Stimulated activated CD4-positive, alpha-beta T cell treated with anti-CD3 and anti-CD28 coated beads, TNF-alpha, amount 100 ng/mL, for 48 hours (primary cell): ENCODE data around the gene PAEP.

Source experiments
- DNase-seq, 3 donors: peaks; one replicate each; pipeline ENCODE4 v3.0.0-alpha.2; 2020; ENCODE audit warnings: low read depth in 3 of 3

Gene PAEP

GRCh38 chr9:135600296-135600817 lies 38.8 kb downstream of the PAEP start:
- DNase-seq: no peak

DNA sequence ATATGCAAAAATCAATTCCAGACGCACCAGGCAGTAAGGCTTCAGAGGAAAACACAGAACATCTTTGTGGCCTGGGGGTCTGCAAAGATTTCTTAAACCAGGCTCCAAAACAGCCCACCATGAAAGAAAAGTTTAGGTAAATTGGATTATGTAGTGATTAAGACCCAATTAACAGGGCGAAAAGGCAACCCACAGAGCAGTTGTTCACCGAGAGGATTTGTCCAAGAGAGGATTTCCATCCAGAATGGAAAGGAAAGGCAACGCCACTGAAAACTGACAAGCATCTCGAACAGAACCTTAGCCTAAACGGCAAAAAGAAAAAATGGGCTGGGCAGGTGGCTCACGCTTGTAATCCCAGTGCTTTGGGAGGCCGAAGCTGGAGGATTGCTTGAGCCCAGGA lies 40.4 kb downstream of the PAEP start:
- DNase-seq: no peak

DNA sequence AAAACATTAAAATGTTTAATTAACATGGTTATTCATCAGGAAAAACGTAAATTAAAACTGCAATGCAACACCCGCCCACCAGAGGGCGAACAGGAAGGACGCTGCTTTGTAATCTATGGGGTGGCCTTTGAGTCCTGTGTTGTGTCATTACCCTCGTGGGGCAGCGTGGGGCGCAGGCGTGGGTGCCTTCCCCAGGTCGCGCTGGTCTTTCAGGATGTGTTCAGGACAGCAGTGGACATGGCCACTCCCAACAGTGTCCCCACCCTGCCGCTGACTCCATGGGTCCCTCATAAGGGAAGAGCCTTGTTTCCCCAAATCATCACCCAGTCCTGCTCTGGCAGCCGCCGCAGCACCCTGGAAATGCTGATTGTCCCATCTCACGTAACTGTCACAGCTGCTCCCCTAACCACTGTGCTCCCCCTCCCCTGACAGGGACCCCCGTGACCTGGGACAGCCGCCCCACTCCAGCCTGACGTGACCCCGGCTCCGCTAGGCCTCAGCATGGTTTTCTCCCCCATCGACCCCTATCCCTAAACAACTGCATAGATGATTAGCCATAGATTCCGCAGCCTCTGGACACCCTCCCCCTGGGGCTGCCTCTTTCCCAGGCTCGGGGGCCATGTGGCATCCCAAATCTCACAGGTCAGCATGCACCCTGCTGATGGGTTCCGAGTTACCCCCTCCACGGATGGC lies 41.4 kb downstream of the PAEP start:
- peak; percentile 21 to 40 (median 33) for DNase-seq

DNA sequence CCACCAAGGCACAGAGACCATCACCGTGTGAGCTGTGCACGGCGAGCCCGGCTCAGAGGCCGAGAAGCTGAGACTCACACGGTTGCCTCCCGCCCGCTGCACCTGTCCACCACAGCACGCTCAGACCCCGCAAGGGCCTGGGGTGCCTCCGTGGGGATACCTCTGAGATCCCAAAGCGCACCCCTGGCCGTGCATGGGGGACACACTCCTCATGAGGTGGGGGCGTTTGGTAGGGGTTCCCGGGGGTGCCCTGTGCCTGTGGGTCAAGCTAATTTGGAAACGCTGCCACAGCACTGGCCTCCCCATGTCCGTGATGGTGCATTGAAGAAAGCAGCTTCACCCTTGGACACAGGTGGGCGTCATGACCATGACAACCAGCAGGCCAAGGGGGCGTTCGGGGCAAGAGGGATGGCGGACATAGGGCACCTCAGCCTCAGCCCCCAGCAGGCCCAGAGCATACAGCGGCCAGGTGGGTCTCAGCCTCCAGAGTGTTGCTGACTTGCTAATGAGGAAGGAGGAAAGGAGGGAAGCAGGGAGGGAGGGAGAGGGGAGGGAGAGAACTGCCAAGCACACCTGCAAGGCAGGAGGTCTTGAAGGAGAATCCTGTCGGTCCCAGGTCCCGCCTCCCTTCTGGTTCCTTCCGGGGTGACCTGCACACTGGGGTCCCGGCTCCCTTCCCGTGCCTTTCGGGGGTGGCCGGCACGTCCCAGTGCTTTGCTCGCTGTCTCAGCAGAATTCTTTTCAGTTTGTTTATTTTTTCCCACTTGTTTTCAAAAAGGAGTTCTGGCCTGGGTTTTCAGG lies 43.1 kb downstream of the PAEP start:
- DNase-seq: no peak

DNA sequence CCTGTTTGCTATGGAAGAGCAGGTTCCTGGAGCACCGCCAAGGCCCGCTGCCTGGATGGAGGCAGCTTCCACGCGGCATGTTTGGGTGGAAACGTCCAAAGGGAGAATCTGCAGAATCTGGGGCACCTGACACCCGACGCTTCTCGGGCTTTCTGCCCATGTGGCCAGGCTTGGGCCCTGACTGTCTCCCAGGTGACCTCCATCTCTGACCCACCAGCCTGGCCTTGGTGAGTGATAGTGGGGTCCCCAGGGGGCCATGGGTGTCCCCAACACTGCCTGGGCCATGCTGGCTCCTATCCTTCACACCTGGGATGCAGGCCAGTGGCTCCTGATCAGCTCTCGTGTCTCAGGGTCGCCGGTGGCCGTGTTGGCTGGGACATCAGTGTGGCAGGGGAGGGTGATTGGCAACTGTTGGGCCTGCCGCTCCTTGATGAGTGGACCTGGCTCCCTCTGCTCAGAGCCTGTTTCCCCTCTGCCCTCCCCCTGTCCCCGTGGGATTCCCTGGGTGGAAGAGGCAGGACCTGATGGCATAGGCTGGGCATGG lies 43.8 kb downstream of the PAEP start:
- no peak for DNase-seq

DNA sequence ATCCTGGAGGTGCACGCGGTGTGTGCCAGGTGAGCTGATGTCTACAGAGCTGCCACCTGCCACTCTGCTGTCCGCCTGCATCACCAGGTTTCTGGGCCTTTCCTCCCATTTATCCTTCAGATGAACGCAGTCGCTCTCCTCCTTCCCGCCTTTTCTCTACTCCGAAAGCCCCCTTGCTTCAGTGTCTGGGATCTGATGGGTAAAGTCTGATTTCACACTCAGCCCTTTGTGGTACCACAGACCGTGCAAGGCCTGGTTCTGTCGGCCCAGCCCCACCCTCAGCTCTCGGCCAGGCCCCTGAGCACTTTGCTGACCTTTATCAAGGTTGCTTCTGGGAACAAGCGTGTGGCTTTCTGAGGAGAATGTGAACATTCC lies 45.3 kb downstream of the PAEP start:
- no peak for DNase-seq

DNA sequence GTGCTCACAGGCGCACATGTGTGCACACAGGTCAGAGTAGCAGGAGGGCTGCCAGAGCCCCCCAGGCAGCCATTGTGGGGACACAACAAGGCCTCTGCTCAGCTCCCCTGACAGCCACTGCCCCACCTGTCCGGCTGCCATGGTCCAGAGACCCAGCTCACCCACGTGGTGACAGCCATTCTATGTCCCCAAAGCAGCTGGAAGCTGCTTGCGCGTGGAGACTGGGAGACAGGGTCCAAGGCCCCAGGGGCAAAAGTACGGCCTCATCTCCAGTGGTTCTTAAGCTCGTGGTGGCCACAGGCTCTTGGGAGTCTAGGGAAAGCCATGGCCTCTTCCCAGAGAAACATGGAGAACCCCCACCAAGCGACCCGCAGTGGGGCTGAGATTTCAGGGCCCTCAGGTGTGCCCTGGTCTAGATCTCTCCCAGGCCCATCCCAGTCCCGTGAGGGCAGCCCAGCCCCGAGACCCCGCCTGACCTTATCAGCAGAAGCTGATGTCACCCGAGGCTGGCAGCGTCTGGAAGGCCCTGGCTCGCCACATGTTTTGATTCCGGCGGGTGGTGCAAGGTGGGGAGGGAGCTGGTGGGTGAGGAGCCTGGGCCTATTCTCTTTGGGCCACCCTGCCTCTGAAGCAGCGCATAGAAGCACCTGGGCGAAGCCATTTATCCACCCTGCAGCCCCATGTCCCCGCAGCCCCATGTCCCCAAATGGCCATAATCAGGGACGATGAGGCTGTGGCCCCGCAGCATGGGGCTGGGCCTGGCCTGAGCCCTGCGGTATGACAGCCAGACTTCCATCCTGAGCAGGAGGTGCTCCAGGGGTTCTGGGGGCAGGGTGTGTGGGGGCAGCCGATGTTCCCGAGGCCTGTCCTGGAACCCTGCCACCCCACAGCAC lies 46.1 kb downstream of the PAEP start:
- no peak for DNase-seq

GRCh38 chr9:135608294-135608998 lies 46.9 kb downstream of the PAEP start:
- DNase-seq: no peak

DNA sequence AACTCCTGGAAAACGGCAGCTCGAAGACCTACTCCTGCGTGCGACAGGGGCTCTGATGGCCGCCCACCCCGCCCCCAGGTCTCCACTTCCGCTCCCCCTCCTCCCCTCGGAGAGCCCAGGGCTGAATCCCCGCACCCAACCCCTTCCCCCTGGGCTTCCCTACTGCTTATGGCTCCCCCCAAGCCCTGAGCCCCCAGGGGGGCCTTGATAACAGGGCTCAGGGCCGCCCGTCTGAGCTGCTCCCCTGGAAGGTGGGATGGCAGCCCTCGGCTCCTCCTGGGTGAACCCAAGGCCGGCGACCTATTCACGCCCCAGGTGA lies 47.4 kb downstream of the PAEP start:
- DNase-seq: no peak

- DNase-seq: no peak
These were observed 47.9 kb downstream of the PAEP start for GRCh38 chr9:135609366-135609955.

- DNase-seq: no peak
These were observed 49.0 kb downstream of the PAEP start for GRCh38 chr9:135610290-135611141.

DNA sequence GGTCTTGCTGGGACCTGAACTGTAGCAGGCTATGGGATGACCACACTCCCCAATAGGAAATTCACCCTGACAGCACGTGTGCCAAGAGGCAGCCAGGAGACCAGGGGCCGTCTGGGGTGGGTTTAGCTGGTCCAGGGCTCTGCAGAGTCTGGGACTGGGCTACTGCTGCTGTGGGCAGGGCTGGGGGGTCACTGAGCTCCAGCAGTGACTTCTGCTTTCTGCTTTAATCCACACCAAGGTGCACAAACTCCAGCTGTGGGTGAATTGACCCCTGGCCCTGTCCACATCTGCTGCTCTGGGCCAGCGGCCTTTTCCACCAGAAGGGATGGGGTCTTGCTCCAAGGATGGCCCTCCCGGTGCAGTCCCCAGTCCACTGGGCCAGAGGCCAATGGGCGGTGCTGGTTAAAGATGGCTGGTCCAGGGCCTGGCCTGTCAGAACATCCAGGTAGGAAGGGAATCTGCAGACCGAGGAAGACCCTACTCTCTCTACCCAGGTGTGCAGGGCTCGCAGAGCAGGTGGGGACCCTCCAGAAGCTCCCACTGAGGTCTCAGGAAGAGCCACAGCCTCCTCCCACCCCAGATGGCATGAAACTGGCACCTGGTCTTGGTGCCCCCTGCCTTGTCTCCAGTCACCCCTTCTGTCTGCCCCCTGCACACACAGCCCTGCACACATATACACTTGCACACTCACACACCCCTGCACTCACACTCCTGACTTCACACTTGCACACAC lies 49.8 kb downstream of the PAEP start:
- DNase-seq: no peak

GRCh38 chr9:135611875-135612209 lies 50.3 kb downstream of the PAEP start:
- DNase-seq: no peak

DNA sequence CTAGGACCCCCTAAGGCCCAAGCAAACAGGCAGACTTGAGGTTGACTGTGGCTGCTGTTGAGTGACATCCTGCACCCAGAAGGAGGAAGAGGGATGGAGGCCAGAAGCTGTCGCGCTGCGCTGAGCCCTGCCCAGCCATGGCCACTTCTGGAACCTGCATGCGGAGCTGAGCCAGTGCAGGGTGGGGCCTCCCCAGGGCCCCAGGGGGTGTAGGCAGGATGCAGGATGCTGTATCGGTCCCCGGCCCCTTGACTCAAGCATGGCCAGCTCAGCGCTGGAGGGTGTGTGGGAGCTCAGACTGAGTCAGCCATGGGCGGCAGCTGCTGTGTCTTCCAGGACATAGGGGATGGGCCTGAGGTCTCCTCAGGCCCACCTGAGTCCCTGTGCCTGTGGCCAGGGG lies 50.9 kb downstream of the PAEP start:
- DNase-seq: no peak

GRCh38 chr9:135612981-135613910 lies 51.7 kb downstream of the PAEP start:
- no peak for DNase-seq

GRCh38 chr9:135613946-135614805 lies 52.6 kb downstream of the PAEP start:
- no peak for DNase-seq
